Measurements from ENCODE around the gene SLC25A46. TPM values are rescaled to one million over a fixed set of nuclear protein-coding genes. Genes with fewer than 3 reads are reported as not detected.

The SLC25A46 gene
- total RNA-seq, 2 donors from 2014 or later = 39.2 to 43.3 TPM

Other genes starting within 250 kb of the SLC25A46 start
- gene TMEM232, start 12.3 kb upstream of the SLC25A46 start, total RNA-seq = 1 to 10 TPM; 1.7 to 2.1 TPM